B cell (primary cell): ENCODE results near the gene ANO9. TPM values are rescaled to one million over a fixed set of nuclear protein-coding genes. Genes with fewer than 3 reads are reported as not detected.

ENCODE experiments used
- ATAC-seq: fragments of 200-7000 bp; cut with Tn5 transposase; one replicate; pipeline ENCODE4 v1.10.0; 2021; ENCODE audit warnings: low read depth, mild to moderate bottlenecking, moderate number of reproducible peaks, moderate library complexity
- CTCF ChIA-PET: fragments of 350-600 bp; sonication (Branson Sonifier 250); formaldehyde crosslinking; loops from one replicate; lab custom pipeline; 2021; ENCODE audit warnings: antibody characterized with exemption, inconsistent platforms; lab: Charles Lee
- POLR2A ChIA-PET: fragments of 350-600 bp; sonication (Branson Sonifier 250); formaldehyde crosslinking; loops from one replicate; lab custom pipeline; 2021; ENCODE audit warnings: antibody characterized with exemption; lab: Charles Lee
- DNase-seq: peaks from one replicate; pipeline ENCODE4 v3.0.0; 2013
- H2AFZ ChIP-seq: 2 replicates; pipeline ENCODE4 v1.6.1; 2012; ENCODE audit warnings: mild to moderate bottlenecking, low read depth, low read length; ENCODE audit not compliant: insufficient read depth, poor library complexity, severe bottlenecking
- H3K27ac ChIP-seq, 2 donors: 1 replicate in 1 of 2; 2 replicates in 1 of 2; pipeline ENCODE4 v1.5.1; 2012 to 2013; ENCODE audit warnings: low read length in 2 of 2, mild to moderate bottlenecking in 2 of 2, moderate library complexity in 1 of 2
- H3K27me3 ChIP-seq, 4 experiments: fragments of 200-600 bp in 1 of 4; sonication (generic) in 1 of 4; replicated peaks in 1 of 4; 1 replicate in 2 of 4; 2 replicates in 2 of 4; pipeline versions ENCODE4 v1.6.1 to v1.7.0; 2013 to 2016; ENCODE audit warnings: low read length in 3 of 4, mild to moderate bottlenecking in 2 of 4, mixed read lengths in 1 of 4, moderate library complexity in 1 of 4; ENCODE audit not compliant: insufficient read depth in 4 of 4, control insufficient read depth in 3 of 4; ENCODE audit errors: control extremely low read depth in 1 of 4
- H3K36me3 ChIP-seq, 2 experiments: replicated peaks in 1 of 2; 1 replicate in 1 of 2; 2 replicates in 1 of 2; pipeline versions ENCODE4 v1.6.1 to v1.7.1; 2013; ENCODE audit warnings: low read length in 1 of 2; ENCODE audit not compliant: insufficient read depth in 2 of 2, control insufficient read depth in 1 of 2; ENCODE audit errors: control extremely low read depth in 1 of 2, extremely low read depth in 1 of 2
- H3K4me1 ChIP-seq, 2 donors: fragments of 200-600 bp in 1 of 2; sonication (generic) in 1 of 2; 1 replicate in 1 of 2; 2 replicates in 1 of 2; pipeline versions ENCODE4 v1.5.1 to v1.6.1; 2013 to 2017; ENCODE audit warnings: low read length in 2 of 2; ENCODE audit not compliant: control insufficient read depth in 2 of 2, insufficient read depth in 2 of 2
- H3K4me2 ChIP-seq: replicated peaks from 2 replicates; pipeline ENCODE3; 2012; ENCODE audit warnings: mild to moderate bottlenecking, low read depth, low read length; ENCODE audit not compliant: poor library complexity, severe bottlenecking
- H3K4me3 ChIP-seq, 5 experiments: fragments of 200-600 bp in 1 of 5; sonication (generic) in 1 of 5; 1 replicate in 3 of 5; 2 replicates in 2 of 5; pipeline versions ENCODE4 v1.5.1 to v1.7.0; 2011 to 2016; ENCODE audit warnings: low read length in 4 of 5, mild to moderate bottlenecking in 4 of 5, low read depth in 2 of 5, control low read depth in 1 of 5, moderate library complexity in 1 of 5; ENCODE audit not compliant: insufficient read depth in 1 of 5; ENCODE audit errors: control extremely low read depth in 1 of 5, extremely low read depth in 1 of 5
- H3K79me2 ChIP-seq: fragments of 200-600 bp; sonication (generic); one replicate; pipeline ENCODE4 v1.6.0; 2016; ENCODE audit warnings: low read length; ENCODE audit not compliant: control insufficient read depth, insufficient read depth
- H3K9ac ChIP-seq: fragments of 200-600 bp; sonication (generic); 2 replicates; pipeline ENCODE4 v1.6.1; 2017; ENCODE audit warnings: mild to moderate bottlenecking, low read length, moderate library complexity
- H3K9me3 ChIP-seq, 3 donors: one replicate each; pipeline versions ENCODE4 v1.6.1 to v1.7.1; 2013; ENCODE audit warnings: low read length in 2 of 3; ENCODE audit not compliant: control insufficient read depth in 2 of 3, insufficient read depth in 1 of 3; ENCODE audit errors: control extremely low read depth in 1 of 3
- H4K20me1 ChIP-seq: 2 replicates; pipeline ENCODE4 v1.6.0; 2012; ENCODE audit warnings: mild to moderate bottlenecking, low read length; ENCODE audit not compliant: insufficient read depth, control insufficient read depth, poor library complexity, severe bottlenecking
- H3K27ac Mint-ChIP-seq: one replicate; pipeline ENCODE4 v1.8.0; 2021; ENCODE audit warnings: mixed read lengths
- H3K27me3 Mint-ChIP-seq: one replicate; pipeline ENCODE4 v1.8.0; 2021; ENCODE audit warnings: mixed read lengths
- H3K4me1 Mint-ChIP-seq: one replicate; pipeline ENCODE4 v1.8.0; 2021; ENCODE audit warnings: mixed read lengths
- H3K4me3 Mint-ChIP-seq: one replicate; pipeline ENCODE4 v1.8.0; 2021; ENCODE audit warnings: mixed read lengths
- H3K9me3 Mint-ChIP-seq: one replicate; pipeline ENCODE4 v1.8.0; 2022; ENCODE audit warnings: mixed read lengths; ENCODE audit not compliant: insufficient read depth
- CTCF ChIP-seq: fragments of 200-600 bp; IDR thresholded peaks from one replicate; pipeline ENCODE4 v1.8.0; 2022; ENCODE audit warnings: antibody characterized with exemption, mild to moderate bottlenecking
- EZH2 ChIP-seq: IDR thresholded peaks from 2 replicates; pipeline ENCODE4 v1.6.1; 2012; ENCODE audit warnings: borderline replicate concordance, low read depth, mild to moderate bottlenecking, moderate library complexity, low read length; ENCODE audit not compliant: insufficient read depth, poor library complexity, severe bottlenecking
- WGBS: methylation state at CpG from one replicate; pipeline ENCODE4 v1.1.5; 2013; ENCODE audit warnings: missing lambda C conversion rate; ENCODE audit not compliant: insufficient coverage; 5-methylcytosine and 5-hydroxymethylcytosine counted together
- intact Hi-C: fragments of 100-400 bp; cut with micrococcal nuclease; formaldehyde crosslinking; loops from one replicate; pipeline ENCODE4 v1.10.0; 2022
- polyA plus RNA-seq: library from polyadenylated mRNA; depleted of rRNA; stranded (reverse); fragments of >200 nt; gene quantifications from 2 replicates; pipeline ENCODE4 v1.2.3, GENCODE V29; 2012
- total RNA-seq, 2 donors: library from RNA; stranded (reverse); fragments of 120-200 nt in 1 of 2; gene quantifications; 1 replicate in 1 of 2; 2 replicates in 1 of 2; pipeline versions ENCODE4 v1.2.3 to v1.2.4, GENCODE V29; 2013 to 2022

The ANO9 gene
- total and polyA plus RNA-seq, 2 donors (not counting 1 experiment from before 2014, with no cell fraction given): 62.0 to 107 TPM

GRCh38 chr11:372809-373715 is 68.7 kb downstream of the ANO9 start:
- no peak overlapping the region for H3K27ac ChIP-seq
- Mint-ChIP-seq H3K4me1 (peaks cover 10% of the 10 kb centered on the region), H3K4me3 (no peak overlapping the region), H3K9me3 (no peaks in the 10 kb centered on the region), H3K27ac (no peak overlapping the region), H3K27me3 (peaks cover 23% of the 10 kb centered on the region)
- no peaks in the 10 kb centered on the region for H3K79me2 ChIP-seq
- no peak for DNase-seq
- ChIA-PET POLR2A (interaction anchor here (0.6 kb wide), 1 partner anchor 43 kb away, joined by 3 read pairs; no protein-coding TSS in a partner anchor), CTCF (no interaction called here)
- no peak overlapping the region for H3K9ac ChIP-seq
- H3K4me1 ChIP-seq: peaks cover 7 to 8% of the 10 kb centered on the region in 2 donors
- no peak for ATAC-seq
- peaks cover 0 to 29% (median 10%) of the 10 kb centered on the region in 4 experiments for H3K27me3 ChIP-seq
- intact Hi-C loops: no loop called here
- 89% methylated on average over 33 of the region's 41 CpGs for WGBS
- no peak overlapping the region for H3K4me3 ChIP-seq
- no peak overlapping the region for H3K4me2 ChIP-seq
- no peaks in the 10 kb centered on the region for H4K20me1 ChIP-seq
- no peak for TF ChIP-seq EZH2
- no peak for TF ChIP-seq CTCF
- H3K36me3 ChIP-seq: no peaks in the 10 kb centered on the region
- H2AFZ ChIP-seq: no peak overlapping the region
- H3K9me3 ChIP-seq: peaks cover 0 to 4% (median 0%) of the 10 kb centered on the region in 3 donors
